GM12892 (cell line): Measurements from ENCODE around the gene CCR7.

Experiments
- POLR2A ChIP-seq: IDR thresholded peaks from 2 replicates; pipeline ENCODE4 v1.6.1; 2011; ENCODE audit warnings: low read depth, low read length, control low read depth
- POLR2AphosphoS5 ChIP-seq: IDR thresholded peaks from 2 replicates; pipeline ENCODE4 v1.6.1; 2011; ENCODE audit warnings: low read depth, low read length, control low read depth
- TAF1 ChIP-seq: IDR thresholded peaks from 2 replicates; pipeline ENCODE4 v1.6.1; 2011; ENCODE audit warnings: low read depth, mild to moderate bottlenecking, control low read depth, low read length, borderline replicate concordance

GRCh38 chr17:40598301-40598618 lies 33.0 kb upstream of the CCR7 start:
- TF ChIP-seq POLR2AphosphoS5 (no peak), POLR2A (no peak), TAF1 (no peak)
